ENCODE measurements around the gene CDHR2.

DNA sequence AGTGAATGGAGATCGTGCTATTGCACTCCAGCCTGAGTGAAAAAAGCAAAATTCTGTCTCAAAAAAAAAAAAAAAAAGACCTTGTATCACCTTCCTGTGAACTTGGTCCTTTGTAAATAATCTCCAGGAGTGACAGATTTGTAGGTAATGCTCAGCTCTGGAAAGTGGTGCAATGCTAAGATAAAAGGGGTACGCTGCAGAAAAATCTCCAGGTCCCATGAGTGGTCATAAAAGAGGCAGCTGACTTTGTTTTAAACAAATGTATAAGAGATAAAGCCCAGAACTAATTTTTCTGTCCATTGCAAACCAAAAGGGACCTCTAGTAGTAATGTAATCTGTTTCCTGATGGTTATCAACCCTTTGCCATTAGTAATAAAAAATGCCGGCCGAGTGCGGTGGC lies 45.6 kb upstream of the CDHR2 start:
- TF ChIP-seq CTCF (IDR thresholded peaks at IDR 0.05) (no peak), POLR2A (IDR thresholded peaks at IDR 0.05) (no peak)

Data from tibial nerve (tissue), 3 donors.